Epithelial cell of prostate (primary cell): ENCODE measurements around the gene SNX6.
"Not testable (repeated sequence)": the region's sequence is repeated elsewhere in the genome, so short reads cannot be mapped to it uniquely, and the experiment has no call there.

Experiments used
- DNase-seq: peaks from one replicate; pipeline ENCODE4 v3.0.0-alpha.2; 2011; ENCODE audit warnings: low read depth, low spot score
- H3K27ac ChIP-seq: fragments of 450-650 bp; 2 replicates; pipeline ENCODE4 v1.5.1; 2017; ENCODE audit warnings: mild to moderate bottlenecking

SNX6 gene

GRCh38 chr14:34537677-34538009 is 92.3 kb downstream of the SNX6 start:
- DNase-seq: no peak
- H3K27ac ChIP-seq: no peak overlapping the region

GRCh38 chr14:34536951-34537676 is 92.8 kb downstream of the SNX6 start:
- no peak overlapping the region for H3K27ac ChIP-seq
- DNase-seq: no peak

GRCh38 chr14:34527591-34527990 is 102.4 kb downstream of the SNX6 start:
- no peak overlapping the region for H3K27ac ChIP-seq
- DNase-seq: no peak

- not testable (repeated sequence) for DNase-seq, H3K27ac ChIP-seq
These were observed 105.7 kb downstream of the SNX6 start for GRCh38 chr14:34524216-34524615.

GRCh38 chr14:34522496-34522895 is 107.5 kb downstream of the SNX6 start:
- no peak for DNase-seq
- no peak overlapping the region for H3K27ac ChIP-seq

GRCh38 chr14:34521071-34521470 is 108.9 kb downstream of the SNX6 start:
- not testable (repeated sequence) for H3K27ac ChIP-seq, DNase-seq

- H3K27ac ChIP-seq, DNase-seq: not testable (repeated sequence)
These were observed 109.5 kb downstream of the SNX6 start for GRCh38 chr14:34520304-34520970.
